Coronary artery (tissue), 2 donors: ENCODE results near the gene TIAM2.

Source experiments
- DNase-seq: peaks from one replicate; pipeline ENCODE4 v3.0.0-alpha.2; 2017; ENCODE audit warnings: low spot score
- H3K27ac ChIP-seq, 2 donors: fragments of 200-600 bp; sonication (generic); one replicate each; pipeline ENCODE4 v1.5.1; 2016 to 2019
- H3K4me3 ChIP-seq: fragments of 200-600 bp; sonication (generic); 2 replicates; pipeline ENCODE4 v1.5.1; 2016; ENCODE audit warnings: mild to moderate bottlenecking, moderate library complexity
- CTCF ChIP-seq: fragments of 200-600 bp; sonication (generic); IDR thresholded peaks from one replicate; pipeline ENCODE4 v1.5.1; 2019; ENCODE audit warnings: antibody characterized with exemption

Gene TIAM2

GRCh38 chr6:155260686-155261085 is 265.6 kb downstream of the TIAM2 start:
- no peak for TF ChIP-seq CTCF
- H3K27ac ChIP-seq = no peak overlapping the region
- no peak overlapping the region for H3K4me3 ChIP-seq
- no peak for DNase-seq

- Histone ChIP-seq H3K4me3 (no peak overlapping the region), H3K27ac (no peak overlapping the region)
- no peak for TF ChIP-seq CTCF
- no peak for DNase-seq
Observed at GRCh38 chr6:155261111-155261900, 266.2 kb downstream of the TIAM2 start.

- Histone ChIP-seq H3K27ac (no peak overlapping the region), H3K4me3 (no peak overlapping the region)
- TF ChIP-seq CTCF = no peak
- no peak for DNase-seq
Observed at GRCh38 chr6:155262655-155263054, 267.5 kb downstream of the TIAM2 start.

GRCh38 chr6:155263373-155264063 is 268.4 kb downstream of the TIAM2 start, which contains the start of gene CLDN20:
Gene CLDN20 (plus strand): TSS chr6:155264013. CDS start chr6:155275720, 11,707 bp downstream.
- Histone ChIP-seq H3K4me3 (no peak within 1 kb of the TSS), H3K27ac (no peak within 1 kb of the TSS)
- DNase-seq = no peak
- TF ChIP-seq CTCF = no peak

- H3K4me3 ChIP-seq = no peak overlapping the region
- no peak overlapping the region for H3K27ac ChIP-seq
- no peak for TF ChIP-seq CTCF
- no peak for DNase-seq
Observed at GRCh38 chr6:155264693-155265320, 269.7 kb downstream of the TIAM2 start.

- no peak overlapping the region for H3K27ac ChIP-seq
- no peak for DNase-seq
- TF ChIP-seq CTCF = no peak
- H3K4me3 ChIP-seq = no peak overlapping the region
Observed at GRCh38 chr6:155265843-155266535, 270.9 kb downstream of the TIAM2 start.
